Renal pelvis (tissue), 4 donors: ENCODE data around the gene PATJ. TPM values are rescaled to one million over a fixed set of nuclear protein-coding genes. Genes with fewer than 3 reads are reported as not detected.
"Not testable (repeated sequence)": the region's sequence is repeated elsewhere in the genome, so short reads cannot be mapped to it uniquely, and the experiment has no call there.

Experiments
- DNase-seq: peaks from one replicate; pipeline ENCODE4 v3.0.0-alpha.2; 2013
- polyA plus RNA-seq, 3 donors: library from polyadenylated mRNA; unstranded; fragments of 120-200 nt; gene quantifications; one replicate each; pipeline ENCODE4 v1.2.1, GENCODE V29; 2013; ENCODE audit not compliant: insufficient read length in 3 of 3

PATJ gene
- polyA plus RNA-seq, 3 donors = 38.6 to 69.8 (median 46.4) TPM

DNA sequence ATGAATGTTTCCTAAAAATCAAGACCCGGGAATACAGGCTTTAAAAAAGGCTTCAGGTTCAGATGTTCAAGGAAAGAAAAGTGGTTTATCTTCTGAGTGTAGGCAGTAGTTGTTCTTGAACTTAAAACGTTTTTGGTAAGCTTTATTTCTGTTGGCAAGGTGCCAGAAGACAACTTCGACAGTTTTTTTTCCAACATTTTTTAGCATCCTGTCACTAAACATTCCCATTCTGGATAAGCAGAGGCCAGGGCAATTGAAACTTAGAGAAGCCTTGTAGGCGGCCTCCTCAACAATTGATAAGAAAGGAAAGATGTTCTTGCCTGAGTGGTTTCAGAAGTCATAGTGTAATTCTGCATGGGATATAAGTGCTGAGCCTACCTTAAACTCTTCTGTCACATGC, 66.7 kb downstream of the PATJ start:
- DNase-seq = no peak

DNA sequence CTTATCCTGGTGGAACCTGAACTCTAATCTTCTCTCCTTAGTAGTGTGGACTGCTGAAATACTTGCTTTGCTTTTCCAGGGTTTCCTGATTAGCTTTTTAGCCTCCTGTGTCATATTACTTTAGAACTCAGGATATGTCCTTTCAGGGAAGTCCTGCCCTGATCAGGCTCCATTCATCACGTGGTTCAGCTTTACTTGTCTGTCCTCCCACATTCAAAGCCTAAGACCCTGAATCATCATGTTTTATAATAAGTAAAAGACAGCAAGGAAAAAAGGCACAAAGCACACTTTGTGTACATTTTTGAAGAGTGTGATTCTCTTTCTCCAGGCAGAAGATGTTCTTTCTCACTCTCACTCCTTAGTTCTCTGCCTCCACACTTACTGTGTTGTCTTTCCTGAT, 70.6 kb downstream of the PATJ start:
- no peak for DNase-seq

DNA sequence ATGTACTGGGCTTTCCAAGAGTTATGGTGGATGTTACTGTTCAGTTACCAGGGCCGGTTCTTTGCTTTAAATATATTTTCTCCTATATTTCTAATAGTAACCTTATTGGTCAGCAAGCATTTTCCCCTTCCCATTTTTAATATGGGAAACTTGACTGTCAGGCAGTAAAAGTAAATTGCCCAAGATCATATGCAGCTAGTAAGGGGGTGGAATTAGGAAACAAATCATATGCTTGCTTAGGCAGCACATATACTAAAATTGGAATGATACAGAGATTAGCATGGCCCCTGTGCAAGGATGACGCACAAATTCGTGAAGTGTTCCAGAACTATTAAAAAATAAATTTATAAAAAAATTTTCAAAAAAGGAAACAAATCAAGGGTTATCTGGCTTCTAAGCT, 73.9 kb downstream of the PATJ start:
- no peak for DNase-seq

DNA sequence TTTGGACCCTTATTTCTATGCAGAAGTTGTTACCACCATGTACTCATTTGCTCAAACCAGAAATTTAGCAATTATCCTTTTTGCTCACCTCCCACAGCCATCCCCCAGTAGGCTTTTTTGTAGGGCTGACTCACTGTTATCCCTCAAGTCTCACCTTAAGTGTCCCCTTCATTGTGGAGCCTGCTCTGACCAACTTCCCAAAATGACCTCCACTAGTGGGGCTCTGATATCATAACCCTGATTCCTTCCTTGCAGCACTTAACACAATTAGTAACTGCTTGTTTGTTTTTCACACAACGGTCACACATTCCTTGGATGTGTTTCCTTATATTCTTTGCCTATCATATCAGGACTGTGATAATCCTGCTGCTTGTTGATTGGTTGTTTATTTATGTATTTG, 76.7 kb downstream of the PATJ start:
- no peak for DNase-seq

DNA sequence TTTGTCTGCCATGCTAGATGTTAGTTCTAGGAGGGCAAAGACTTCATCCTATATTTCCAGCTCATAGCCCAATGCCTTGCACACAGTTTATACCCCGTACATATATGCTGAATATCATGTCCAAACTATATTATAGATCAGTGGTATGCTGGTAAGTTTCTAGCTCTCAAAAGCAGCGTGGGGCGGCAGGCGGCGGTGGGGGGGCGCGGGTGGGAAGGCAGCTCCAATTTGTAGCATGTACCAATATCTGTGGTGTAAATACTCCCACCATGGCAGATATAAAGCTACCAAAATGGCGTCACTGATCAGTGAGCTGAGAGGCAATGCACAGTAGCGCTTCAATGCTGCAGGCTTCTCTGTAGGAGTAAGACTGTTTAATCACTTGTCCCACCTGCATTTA, 77.1 kb downstream of the PATJ start:
- DNase-seq = no peak

DNA sequence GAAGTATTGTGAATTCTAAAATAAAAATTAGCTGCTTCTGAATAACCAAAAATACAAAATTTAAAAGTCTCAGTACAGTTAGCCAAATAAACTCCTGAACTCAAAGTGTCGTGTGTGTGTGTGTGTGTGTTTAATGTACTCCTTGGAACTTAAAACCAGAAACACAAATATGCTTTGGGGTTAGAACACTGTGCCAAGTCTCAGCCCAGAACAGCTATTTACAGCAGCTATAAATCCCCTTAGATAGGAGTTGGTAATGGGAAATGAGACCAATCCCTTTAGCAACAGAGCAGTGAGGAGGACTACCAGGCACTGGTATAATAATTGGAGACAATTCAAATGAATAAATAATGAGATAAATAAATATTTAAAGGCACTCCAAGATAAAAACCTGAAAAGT, 83.1 kb downstream of the PATJ start:
- DNase-seq = peak; percentile 12

DNA sequence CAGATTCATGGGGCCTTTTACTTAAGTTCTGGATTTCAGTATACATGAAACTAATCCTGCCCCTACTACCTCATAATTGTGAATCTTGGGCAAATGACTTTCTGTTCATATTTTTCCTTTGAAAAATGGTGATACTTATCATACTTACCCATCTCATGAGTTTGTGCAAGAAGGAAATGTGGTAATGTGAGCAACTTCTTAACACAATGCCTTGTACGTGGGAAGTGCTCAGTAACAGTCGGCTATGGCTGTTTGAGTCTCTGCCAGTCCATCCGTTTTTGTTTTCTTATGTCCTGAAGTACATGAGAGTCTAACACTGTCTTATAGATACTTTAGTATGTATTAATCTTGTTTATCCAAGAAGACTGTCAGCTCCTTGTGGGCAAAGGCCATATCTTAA, 86.5 kb downstream of the PATJ start:
- no peak for DNase-seq

DNA sequence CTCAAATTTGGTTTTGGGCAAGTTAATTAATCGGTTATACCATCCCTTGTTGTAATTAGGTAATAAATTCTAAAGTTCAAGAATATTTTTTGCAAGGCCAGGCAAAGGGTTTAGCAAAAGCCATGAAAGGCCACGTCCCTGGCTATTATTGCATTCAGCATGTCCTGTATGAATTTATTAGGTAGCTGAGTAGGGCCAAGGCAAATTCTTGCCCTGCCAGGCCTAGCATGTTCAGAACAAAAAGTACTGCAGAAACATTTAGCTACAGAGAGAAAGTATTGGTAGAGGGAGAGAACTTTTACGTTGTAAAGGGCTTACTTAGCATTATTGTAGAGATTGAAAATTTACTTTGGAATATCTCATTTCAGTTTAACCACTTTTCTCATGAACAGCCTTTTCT, 94.4 kb downstream of the PATJ start:
- DNase-seq = no peak

DNA sequence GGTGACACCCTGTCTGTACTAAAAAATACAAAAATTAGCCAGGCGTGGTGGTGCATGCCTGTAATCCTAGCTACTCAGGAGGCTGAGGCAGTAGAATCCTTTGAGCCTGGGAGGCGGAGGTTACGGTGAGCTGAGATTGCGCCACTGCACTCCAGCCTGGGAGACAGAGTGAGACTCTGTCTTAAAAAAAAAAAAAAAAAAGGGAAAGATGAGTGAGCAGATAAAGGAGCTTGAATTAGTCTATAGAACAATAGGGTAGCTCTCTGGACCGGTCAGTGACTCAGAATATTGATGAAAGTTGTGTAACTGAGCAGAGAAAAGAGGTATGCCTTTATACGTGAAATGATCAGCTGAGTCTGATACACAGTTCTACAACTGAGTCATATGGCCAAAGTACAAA, 95.3 kb downstream of the PATJ start:
- not testable (repeated sequence) for DNase-seq

DNA sequence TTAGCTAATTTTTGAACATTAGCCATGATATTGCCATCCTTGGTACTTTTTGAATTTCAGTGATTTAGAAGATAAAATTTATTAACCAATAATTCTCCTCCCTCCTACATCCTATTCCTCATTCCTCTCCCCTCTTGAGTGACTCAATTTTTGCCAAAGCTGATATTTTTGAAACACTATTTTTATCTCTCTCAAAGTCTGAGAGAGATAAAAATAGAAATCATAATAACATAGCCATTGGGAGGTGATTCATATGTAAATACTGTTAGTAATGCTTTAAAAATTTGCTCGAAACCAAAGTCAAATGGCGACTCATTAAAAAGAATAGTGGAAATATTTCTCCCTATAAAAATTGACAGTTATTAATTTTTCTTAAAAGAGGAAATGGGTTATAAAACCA, 97.4 kb downstream of the PATJ start:
- no peak for DNase-seq

DNA sequence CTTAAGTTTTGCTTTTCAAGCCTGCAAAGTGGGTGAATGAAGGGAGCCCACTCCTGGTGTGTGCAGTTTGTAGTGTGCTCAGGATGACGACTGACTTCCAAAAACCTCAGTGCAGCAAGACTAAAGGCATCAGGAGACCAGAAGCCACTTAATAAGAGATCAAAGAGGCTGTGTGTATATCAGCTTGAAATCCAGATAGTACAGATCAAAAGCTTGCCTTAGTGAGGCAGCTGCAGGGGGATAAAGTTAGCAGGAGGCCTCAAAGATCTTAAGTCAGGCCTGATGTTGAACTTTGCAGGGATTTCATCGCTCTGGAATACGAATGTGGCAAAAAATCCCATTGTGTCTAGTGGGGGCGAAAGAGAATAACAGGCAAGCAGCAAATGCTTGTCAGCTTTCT, 99.8 kb downstream of the PATJ start:
- DNase-seq = no peak

DNA sequence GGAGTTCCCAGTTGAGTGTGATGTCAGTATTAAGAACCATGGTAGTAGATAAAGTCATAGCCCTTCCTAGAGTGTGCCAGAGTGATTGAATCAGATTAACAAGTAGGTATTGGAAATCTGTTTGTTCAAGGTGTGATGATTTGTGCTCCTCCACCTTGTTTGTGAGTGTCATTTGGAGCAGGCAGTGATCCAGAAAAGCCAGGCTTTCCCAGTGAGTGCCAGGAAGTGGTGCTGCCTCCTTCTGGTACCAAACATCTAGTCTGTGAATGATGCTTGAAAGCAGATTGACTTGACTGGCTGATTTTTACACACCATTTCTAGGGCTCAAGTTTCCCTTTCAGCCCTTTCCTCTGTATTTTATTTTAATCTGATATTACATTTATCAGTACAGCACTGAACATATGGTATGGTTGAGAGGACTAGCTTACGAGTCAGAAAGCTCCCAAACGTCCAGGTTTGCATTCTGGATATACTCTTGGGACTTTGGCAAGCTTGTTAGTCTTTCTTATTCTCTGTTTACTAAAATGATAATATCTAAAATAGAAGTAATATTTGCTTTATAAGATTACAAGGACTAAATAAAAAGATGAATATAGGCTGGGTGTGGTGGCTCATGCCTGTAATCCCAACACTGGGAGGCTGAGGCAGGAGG, 100.7 kb downstream of the PATJ start:
- no peak for DNase-seq

DNA sequence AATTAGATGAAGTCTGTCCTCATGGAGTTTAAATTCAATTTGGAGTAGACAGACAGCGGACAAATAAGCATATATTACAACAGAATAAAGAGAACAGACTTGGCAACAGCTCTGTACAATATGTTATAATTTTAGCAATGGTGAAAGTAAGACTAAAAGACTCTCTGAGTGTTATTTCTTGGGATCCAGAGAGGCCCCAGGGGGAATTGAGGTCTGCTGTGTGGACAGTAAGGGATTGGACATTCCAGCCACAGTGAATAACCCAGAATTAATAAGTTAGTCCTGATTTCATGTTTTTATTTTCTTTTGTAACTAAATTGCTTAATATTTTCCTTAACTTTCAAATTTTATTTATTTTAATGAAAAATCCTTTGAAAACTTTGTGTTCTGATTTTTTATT, 101.7 kb downstream of the PATJ start:
- DNase-seq = no peak

DNA sequence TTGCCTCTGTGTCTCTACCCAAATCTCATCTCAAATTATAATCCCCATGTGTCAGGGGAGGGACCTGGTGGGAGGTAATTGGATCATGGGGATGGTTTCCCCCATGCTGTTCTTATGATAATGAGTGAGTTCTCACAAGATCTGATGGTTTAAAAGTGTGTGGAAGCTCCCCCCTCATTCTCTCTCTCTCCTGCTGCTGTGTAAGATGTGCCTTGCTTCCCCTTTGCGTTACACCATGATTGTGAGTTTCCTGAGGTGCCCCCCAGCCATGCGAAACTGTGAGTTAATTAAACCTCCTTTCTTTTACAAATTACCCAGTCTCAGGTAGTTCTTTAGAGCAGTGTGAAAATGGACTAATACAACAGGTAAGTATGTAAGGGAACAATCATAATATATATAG, 102.4 kb downstream of the PATJ start:
- not testable (repeated sequence) for DNase-seq

DNA sequence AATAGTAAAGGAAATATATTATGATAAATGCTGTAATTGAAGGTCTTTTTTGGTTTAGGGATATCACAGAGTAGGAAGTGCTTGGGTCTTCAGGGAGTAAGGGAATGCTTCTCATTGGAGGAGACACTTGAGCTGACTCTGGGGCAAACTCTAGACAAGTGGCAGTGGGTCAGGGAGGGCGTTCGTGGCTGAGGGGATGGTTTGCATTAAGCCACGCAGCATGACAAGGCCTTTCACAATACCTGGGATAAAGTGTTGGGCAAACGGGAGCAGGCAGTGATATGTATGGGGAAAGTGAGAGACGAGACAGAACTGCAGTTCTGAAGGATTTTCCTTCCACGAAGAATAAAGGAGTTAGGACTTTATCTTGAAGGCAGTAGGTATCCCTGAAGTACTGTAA, 109.0 kb downstream of the PATJ start:
- no peak for DNase-seq

DNA sequence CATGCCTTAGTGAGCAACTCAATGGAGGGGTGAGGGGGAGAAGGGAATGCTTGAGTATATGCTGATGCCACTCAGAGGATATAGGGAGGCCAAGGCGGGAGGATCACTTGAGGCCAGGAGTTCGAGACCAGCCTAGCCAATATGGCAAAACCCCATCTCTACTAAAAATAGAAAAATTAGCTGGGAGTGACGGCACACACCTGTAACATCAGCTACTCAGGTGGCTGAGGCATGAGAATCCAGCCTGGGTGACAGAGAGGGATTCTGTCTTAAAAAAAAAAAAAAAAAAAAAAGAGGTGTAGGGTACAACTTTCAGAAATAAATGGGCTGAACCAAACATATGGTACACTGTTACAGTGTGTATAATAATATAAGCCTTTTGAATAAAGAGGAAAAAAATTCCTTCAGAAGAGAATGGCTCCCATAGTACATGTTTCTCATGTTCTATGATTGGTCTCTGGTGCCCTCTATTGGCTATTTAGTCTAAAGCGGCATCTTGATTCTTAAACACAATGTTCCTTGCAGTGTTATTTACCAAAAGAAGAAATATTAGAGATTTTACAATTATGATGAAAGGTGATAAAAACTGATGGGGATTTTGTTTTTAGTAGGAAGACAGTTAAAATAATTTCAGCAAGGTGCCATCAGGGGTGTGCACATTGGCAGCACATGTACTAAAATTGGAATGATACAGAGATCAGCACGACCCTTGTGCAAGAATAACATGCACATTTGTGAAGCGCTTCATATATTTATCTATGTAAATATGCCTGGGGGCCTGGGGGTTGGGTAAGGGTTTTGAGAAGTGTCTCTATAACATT, 109.8 kb downstream of the PATJ start:
- DNase-seq = peak; percentile 80

DNA sequence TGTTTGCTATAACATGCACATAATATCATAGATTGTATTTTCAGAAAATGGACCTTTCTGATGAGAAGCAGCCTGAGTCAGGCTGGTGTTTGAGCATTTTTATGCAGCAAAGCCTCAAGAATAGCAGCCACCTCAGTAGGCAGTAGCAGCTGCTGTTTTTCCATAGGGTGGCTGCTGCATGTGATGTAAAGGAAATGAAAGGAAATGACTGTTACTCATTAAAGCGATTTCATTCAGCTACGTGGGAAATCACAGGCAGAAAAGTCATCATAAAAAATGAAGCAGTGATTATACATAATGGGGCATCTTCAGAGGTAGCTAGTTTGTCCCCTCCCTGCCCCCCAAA, 110.4 kb downstream of the PATJ start:
- DNase-seq = no peak

DNA sequence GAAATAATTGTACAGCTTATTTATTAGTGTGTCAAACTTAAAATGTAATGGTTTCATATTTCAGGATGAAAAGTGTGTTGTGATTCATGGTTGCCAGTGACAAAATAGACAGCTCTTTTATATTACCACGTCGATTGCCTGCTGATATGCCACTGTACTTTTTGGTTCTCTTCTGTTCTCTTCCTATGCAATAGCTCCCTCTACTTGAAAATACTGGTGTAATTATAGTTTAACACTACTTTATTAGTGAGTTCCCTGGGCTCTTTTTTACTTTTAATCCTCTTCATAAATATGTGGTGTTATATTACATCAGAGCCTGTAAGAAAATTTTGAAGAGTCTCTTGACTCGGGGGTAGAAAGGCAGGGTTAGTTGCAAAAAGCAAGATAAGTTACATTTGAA, 111.3 kb downstream of the PATJ start:
- peak; percentile 12 for DNase-seq

DNA sequence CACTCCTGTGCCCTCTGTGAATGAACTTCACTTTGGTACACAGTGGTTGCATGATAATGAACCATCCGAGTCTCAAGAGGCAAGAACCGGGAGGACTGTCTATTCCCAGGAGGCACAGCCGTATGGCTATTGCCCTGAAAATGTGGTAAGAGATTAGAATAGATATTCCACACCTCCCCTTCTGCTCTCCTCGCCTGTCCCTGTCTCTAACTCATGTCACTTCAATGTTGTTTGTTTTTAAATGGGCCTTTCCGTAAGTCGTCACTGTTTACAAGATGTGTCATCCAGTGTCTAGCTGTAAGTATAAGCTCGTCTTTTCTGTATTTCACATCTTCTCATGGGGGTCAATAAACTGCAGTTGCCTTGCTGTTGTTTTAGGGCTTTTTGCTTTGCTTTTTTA, 122.2 kb downstream of the PATJ start:
- DNase-seq = no peak

DNA sequence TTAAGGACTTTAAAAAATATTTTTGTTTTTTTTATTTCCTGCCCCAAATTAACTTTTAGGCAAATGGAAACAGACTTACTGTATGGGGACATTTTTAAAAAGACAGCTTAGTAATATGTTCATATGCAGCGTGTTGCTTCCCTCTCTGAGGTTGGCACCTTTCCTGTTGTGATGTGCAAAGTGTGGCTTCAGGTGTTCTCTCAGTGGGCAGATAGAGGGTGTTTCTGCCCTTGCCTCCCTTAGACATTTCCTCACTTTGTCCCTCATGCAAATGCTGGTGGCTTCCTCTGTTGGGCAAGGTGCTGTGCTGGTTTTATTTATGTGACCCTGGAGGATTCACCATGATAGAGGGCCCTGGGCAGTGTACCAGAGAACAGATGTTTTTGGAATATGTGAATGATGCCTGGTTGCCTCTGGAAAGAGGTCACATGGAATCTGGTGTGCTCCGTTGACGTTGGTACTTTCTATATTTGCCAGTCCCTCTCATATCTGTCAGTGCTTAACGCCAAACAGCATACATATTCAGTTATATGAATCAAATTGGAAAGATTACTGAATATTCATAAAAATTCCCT, 123.5 kb downstream of the PATJ start:
- DNase-seq = no peak

DNA sequence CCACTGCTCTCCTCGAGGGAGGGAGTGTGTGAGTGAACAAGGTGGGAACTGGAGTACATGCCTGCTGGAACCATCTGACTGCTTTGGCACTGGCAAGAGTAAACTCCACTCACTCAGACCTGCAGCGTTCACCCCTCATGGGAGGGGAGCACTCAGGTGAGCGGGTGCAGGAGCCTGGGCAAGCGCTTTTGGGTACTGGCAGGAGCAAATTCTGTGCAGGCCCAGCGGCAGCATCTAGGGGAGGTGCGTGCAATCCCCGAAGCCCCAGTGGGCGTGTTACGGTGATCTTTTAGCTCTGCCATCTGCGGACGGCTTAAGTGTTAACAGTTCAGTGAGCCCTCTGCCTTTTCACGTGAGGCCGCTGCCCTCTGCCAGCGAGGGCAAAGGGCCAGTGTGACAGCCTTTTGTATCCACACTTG, 127.4 kb downstream of the PATJ start:
- DNase-seq = no peak

DNA sequence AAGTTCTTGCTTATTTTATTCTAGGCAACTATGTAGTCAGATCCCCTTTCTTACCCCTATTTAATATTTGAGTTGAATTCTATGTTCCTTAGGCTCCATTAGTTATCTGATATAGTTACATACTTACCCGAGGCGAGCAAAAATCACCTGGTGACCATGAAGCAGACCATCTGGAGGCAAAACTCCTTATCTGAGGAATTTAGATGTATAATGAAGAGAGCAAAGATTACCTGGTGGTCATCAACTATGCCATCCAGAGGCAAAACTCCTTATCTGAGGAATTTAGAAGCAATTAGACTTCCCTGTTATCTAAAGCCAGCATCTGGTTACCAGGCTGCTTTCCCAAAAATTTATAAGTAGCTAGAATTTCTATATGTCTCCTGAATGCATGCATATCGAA, 129.9 kb downstream of the PATJ start:
- DNase-seq = no peak

DNA sequence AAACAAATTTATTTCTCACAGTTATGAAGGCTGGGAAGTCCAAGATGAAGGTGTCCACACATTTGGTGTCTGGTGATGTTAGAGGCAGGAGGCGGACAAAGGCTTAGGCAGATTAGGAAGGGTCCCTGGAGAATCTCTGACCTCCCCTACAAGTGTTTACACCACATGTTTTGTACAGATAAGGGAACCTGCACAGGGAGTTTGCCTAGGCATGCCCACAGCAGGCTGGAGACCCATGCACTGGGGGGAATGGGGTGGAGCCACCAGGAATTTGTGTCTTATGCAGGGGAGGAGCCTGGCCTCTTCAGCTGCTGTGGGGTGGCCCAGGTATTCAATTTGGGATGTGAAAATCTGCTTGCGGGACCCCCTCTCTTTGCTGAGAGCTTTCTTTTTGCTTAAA, 131.3 kb downstream of the PATJ start:
- DNase-seq = no peak

DNA sequence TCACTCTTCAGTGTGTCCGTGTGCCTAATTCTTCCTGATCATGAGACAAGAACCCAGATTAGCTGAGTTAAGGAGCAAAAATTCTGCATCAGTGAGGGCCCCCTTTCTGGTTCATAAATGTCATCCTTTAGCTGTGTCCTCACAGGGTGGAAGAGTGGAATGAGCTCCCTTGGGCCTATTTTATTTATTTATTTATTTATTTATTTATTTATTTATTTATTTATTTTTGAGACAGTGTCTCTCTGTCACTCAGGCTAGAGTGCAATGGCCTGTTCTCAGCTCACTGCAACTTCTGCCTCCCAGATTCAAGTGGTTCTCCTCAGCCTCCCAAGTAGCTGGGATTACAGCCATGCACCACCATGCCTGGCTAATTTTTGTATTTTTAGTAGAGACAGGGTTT, 131.7 kb downstream of the PATJ start:
- no peak for DNase-seq
